ENCODE measurements around the gene PARD3B. TPM values are rescaled to one million over a fixed set of nuclear protein-coding genes. Genes with fewer than 3 reads are reported as not detected.

PARD3B gene
- total and polyA plus RNA-seq, 2 of the 4 experiments (the other 2 are of a cell fraction) = 3.3 to 15.6 TPM

- no CpG with 5 or more reads among the region's 2 CpGs for WGBS, 2 experiments (ENCODE audit: extremely low coverage in 2 of 2, insufficient read length in 1 of 2)
- dilution Hi-C loops (cut with HindIII; ENCODE audit: low sequenced_read_pairs, unreplicated experiment) (no loop called here), in situ Hi-C loops (cut with MboI; ENCODE audit: low sequenced_read_pairs) (no loop called here), intact Hi-C loops (cut with micrococcal nuclease) (no loop called here)
- no peak overlapping the region for H3K56ac ChIP-seq (ENCODE audit: extremely low read depth, insufficient read depth, low read length)
- H3K27ac ChIP-seq (ENCODE audit: insufficient read depth, low read length) = no peak overlapping the region
- no peaks in the 10 kb centered on the region for H3K9me1 ChIP-seq (ENCODE audit: insufficient read depth, low read length)
- no peak overlapping the region for H2AK5ac ChIP-seq (ENCODE audit: low read depth, low read length)
- H3K23ac ChIP-seq (ENCODE audit: low read depth, low read length) = no peak overlapping the region
- no peak overlapping the region for H3K18ac ChIP-seq (ENCODE audit: low read depth, low read length)
- no peak overlapping the region for H3K4me2 ChIP-seq (ENCODE audit: low read depth, low read length)
- H2AK9ac ChIP-seq (replicated peaks; ENCODE audit: low read depth, low read length, poor library complexity) = no peak overlapping the region
- H3K4me1 ChIP-seq (ENCODE audit: control insufficient read depth, insufficient read depth, low read length) = peaks cover 10% of the 10 kb centered on the region
- no peak overlapping the region for H2BK20ac ChIP-seq (ENCODE audit: low read depth, low read length)
- H2BK15ac ChIP-seq (ENCODE audit: low read depth, low read length) = no peak overlapping the region
- no peak for TF ChIP-seq MAFK (IDR thresholded peaks at IDR 0.05; ENCODE audit: low read depth, low read length)
- TF ChIP-seq CEBPB (IDR thresholded peaks at IDR 0.05; ENCODE audit: low read depth, low read length) = peak; percentile 63
- H3K9ac ChIP-seq (ENCODE audit: low read depth, low read length) = no peak overlapping the region
- H2AFZ ChIP-seq (replicated peaks; ENCODE audit: low read length, poor library complexity) = no peak overlapping the region
- H4K8ac ChIP-seq (ENCODE audit: low read depth in 2 of 2, low read length in 2 of 2) = no peak overlapping the region
- H3K79me1 ChIP-seq (ENCODE audit: low read depth in 1 of 2, low read length in 2 of 2) = peaks cover 0 to 3% of the 10 kb centered on the region in 2 experiments; a peak in 3 of 4 replicates
- no TSS peak for BruUV-seq (replicated peaks)
- ChIA-PET CTCF (no interaction called here), POLR2A (ENCODE audit: unreplicated experiment) (no interaction called here)
- H3K36me3 ChIP-seq (ENCODE audit: control insufficient read depth, insufficient read depth, low read length) = no peaks in the 10 kb centered on the region
- no peak for DNase-seq
- no peaks in the 10 kb centered on the region for H3K9me3 ChIP-seq (ENCODE audit: control insufficient read depth, insufficient read depth, low read length)
- H4K91ac ChIP-seq (ENCODE audit: insufficient read depth, low read depth, low read length) = no peak overlapping the region
- H2BK5ac ChIP-seq (ENCODE audit: low read depth, low read length, poor library complexity, severe bottlenecking) = no peak overlapping the region
- no peak overlapping the region for H3K14ac ChIP-seq (replicated peaks; ENCODE audit: low read depth, low read length)
- H3K4me3 ChIP-seq (ENCODE audit: insufficient read depth, low read depth, low read length) = no peak overlapping the region
- H4K20me1 ChIP-seq (ENCODE audit: insufficient read depth, low read length) = no peaks in the 10 kb centered on the region
- H2BK120ac ChIP-seq (ENCODE audit: low read depth, low read length) = no peak overlapping the region
- no peak overlapping the region for H4K5ac ChIP-seq (ENCODE audit: low read depth, low read length)
- no peaks in the 10 kb centered on the region for H3K27me3 ChIP-seq (ENCODE audit: control insufficient read depth, insufficient read depth, low read length)
- no peak overlapping the region for H3K4ac ChIP-seq (ENCODE audit: low read depth, low read length)
- no peak for ATAC-seq (ENCODE audit: low read depth)
Observed at GRCh38 chr2:205058409-205058808, 513.1 kb downstream of the PARD3B start.
